ENCODE data around the gene STAG1. TPM values are rescaled to one million over a fixed set of nuclear protein-coding genes. Genes with fewer than 3 reads are reported as not detected.

Gene STAG1
- total RNA-seq, 1 experiment from 2014 or later: 34.6 TPM

GRCh38 chr3:136545664-136546268 is 206.4 kb downstream of the STAG1 start:
- Histone ChIP-seq H3K4me2 (ENCODE audit: insufficient read depth, insufficient read length, low read length) (no peak overlapping the region), H3K14ac (ENCODE audit: insufficient read depth, low read length) (no peak overlapping the region), H3K23me2 (ENCODE audit: insufficient read length, low read depth, low read length, poor library complexity, severe bottlenecking) (no peaks in the 10 kb centered on the region), H2AK5ac (ENCODE audit: insufficient read length, low read length) (no peak overlapping the region), H2AFZ (ENCODE audit: low read length) (no peak overlapping the region), H2BK12ac (ENCODE audit: insufficient read length, low read depth, low read length) (no peak overlapping the region), H4K8ac (replicated peaks; ENCODE audit: insufficient read length, low read depth, low read length) (no peak overlapping the region), H3K56ac (ENCODE audit: insufficient read length, low read depth, low read length) (no peak overlapping the region), H3K9me3 (ENCODE audit: control insufficient read depth, low read depth, low read length) (no peaks in the 10 kb centered on the region), H3K4ac (ENCODE audit: low read depth, low read length) (no peak overlapping the region), H2BK20ac (ENCODE audit: low read depth, low read length, poor library complexity, severe bottlenecking) (no peak overlapping the region), H4K91ac (ENCODE audit: insufficient read length, low read depth, low read length) (no peak overlapping the region), H3K4me1 (ENCODE audit: insufficient read depth, low read length) (no peaks in the 10 kb centered on the region), H3K79me2 (ENCODE audit: insufficient read depth, low read length) (no peaks in the 10 kb centered on the region), H3K27me3 (ENCODE audit: insufficient read depth, low read length) (no peaks in the 10 kb centered on the region), H4K5ac (ENCODE audit: insufficient read length, low read depth, low read length) (no peak overlapping the region), H4K20me1 (ENCODE audit: control insufficient read depth, insufficient read depth, insufficient read length) (no peaks in the 10 kb centered on the region), H3K9ac (ENCODE audit: extremely low read depth, insufficient read length, low read length) (no peak overlapping the region), H3T11ph (ENCODE audit: low read length) (no peak overlapping the region), H2BK5ac (ENCODE audit: insufficient read length, low read length) (no peak overlapping the region), H2BK15ac (ENCODE audit: low read depth, low read length) (no peak overlapping the region), H3K23ac (ENCODE audit: insufficient read length, low read depth, low read length) (no peak overlapping the region), H2BK120ac (ENCODE audit: low read depth, low read length, poor library complexity, severe bottlenecking) (no peak overlapping the region), H3K79me1 (ENCODE audit: insufficient read depth, low read depth, low read length, poor library complexity, severe bottlenecking) (no peaks in the 10 kb centered on the region), H3K18ac (ENCODE audit: insufficient read length, low read depth, low read length) (no peak overlapping the region), H3K27ac (ENCODE audit: insufficient read length, low read depth, low read length) (no peak overlapping the region)
- no peaks in the 10 kb centered on the region for H3K36me3 Mint-ChIP-seq (ENCODE audit: insufficient read depth in 1 of 3, low read depth in 3 of 3)
- no peak overlapping the region for H3K27ac Mint-ChIP-seq
- TF ChIP-seq, protein P1, sequence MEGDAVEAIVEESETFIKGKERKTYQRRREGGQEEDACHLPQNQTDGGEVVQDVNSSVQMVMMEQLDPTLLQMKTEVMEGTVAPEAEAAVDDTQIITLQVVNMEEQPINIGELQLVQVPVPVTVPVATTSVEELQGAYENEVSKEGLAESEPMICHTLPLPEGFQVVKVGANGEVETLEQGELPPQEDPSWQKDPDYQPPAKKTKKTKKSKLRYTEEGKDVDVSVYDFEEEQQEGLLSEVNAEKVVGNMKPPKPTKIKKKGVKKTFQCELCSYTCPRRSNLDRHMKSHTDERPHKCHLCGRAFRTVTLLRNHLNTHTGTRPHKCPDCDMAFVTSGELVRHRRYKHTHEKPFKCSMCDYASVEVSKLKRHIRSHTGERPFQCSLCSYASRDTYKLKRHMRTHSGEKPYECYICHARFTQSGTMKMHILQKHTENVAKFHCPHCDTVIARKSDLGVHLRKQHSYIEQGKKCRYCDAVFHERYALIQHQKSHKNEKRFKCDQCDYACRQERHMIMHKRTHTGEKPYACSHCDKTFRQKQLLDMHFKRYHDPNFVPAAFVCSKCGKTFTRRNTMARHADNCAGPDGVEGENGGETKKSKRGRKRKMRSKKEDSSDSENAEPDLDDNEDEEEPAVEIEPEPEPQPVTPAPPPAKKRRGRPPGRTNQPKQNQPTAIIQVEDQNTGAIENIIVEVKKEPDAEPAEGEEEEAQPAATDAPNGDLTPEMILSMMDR (conservative IDR thresholded peaks at IDR 0.05): peak; percentile 36; the same call in 2 of the 3 replicates
- H3K4me1 Mint-ChIP-seq: peaks cover 2 to 6% of the 10 kb centered on the region in 2 experiments; a peak in 2 of 4 replicates
- H3K4me3 Mint-ChIP-seq: no peak overlapping the region
- H3K9me3 Mint-ChIP-seq: no peaks in the 10 kb centered on the region
- no peak for DNase-seq
- WGBS (ENCODE audit: extremely low coverage, insufficient read length, low lambda C conversion rate): no CpG with 5 or more reads among the region's 3 CpGs
- no peaks in the 10 kb centered on the region for H3K27me3 Mint-ChIP-seq (ENCODE audit: low read depth)

All from H9 (cell line).